DOHH2 (cell line): ENCODE data around the gene MADD.

Source experiments
- H3F3A ChIP-seq: fragments of 200-600 bp; sonication (generic), shearing (Covaris generic); 2 replicates; pipeline ENCODE4 v1.6.0; 2016; ENCODE audit warnings: antibody characterized with exemption, mild to moderate bottlenecking; ENCODE audit not compliant: control insufficient read depth, insufficient read depth
- H3K27ac ChIP-seq: fragments of 200-600 bp; sonication (generic); 2 replicates; pipeline ENCODE4 v1.5.1; 2014; ENCODE audit warnings: low read depth, mild to moderate bottlenecking, low read length, moderate library complexity
- H3K27me3 ChIP-seq: fragments of 200-600 bp; sonication (generic); 2 replicates; pipeline ENCODE4 v1.6.1; 2014; ENCODE audit warnings: mild to moderate bottlenecking, low read length, mixed read lengths; ENCODE audit not compliant: control insufficient read depth
- H3K36me3 ChIP-seq: fragments of 200-600 bp; sonication (generic); 2 replicates; pipeline ENCODE4 v1.6.1; 2014; ENCODE audit warnings: mild to moderate bottlenecking, low read length, moderate library complexity, mixed read lengths; ENCODE audit not compliant: control insufficient read depth
- H3K4me1 ChIP-seq: fragments of 200-600 bp; sonication (generic); 2 replicates; pipeline ENCODE4 v1.6.1; 2014; ENCODE audit warnings: mild to moderate bottlenecking, low read length, mixed read lengths; ENCODE audit not compliant: control insufficient read depth
- H3K4me2 ChIP-seq: fragments of 200-600 bp; sonication (generic); 2 replicates; pipeline ENCODE4 v1.6.0; 2014; ENCODE audit warnings: mild to moderate bottlenecking, low read length, moderate library complexity
- H3K4me3 ChIP-seq: fragments of 200-600 bp; sonication (generic); 2 replicates; pipeline ENCODE4 v1.5.1; 2014; ENCODE audit warnings: mild to moderate bottlenecking, low read length, mixed read lengths
- H3K79me2 ChIP-seq: fragments of 200-600 bp; sonication (generic); 2 replicates; pipeline ENCODE4 v1.6.1; 2014; ENCODE audit warnings: mild to moderate bottlenecking, low read length, mixed read lengths; ENCODE audit not compliant: control insufficient read depth
- H3K9me2 ChIP-seq: fragments of 200-600 bp; sonication (generic); replicated peaks from 2 replicates; pipeline ENCODE4 v1.6.1; 2014; ENCODE audit warnings: mild to moderate bottlenecking, low read length, mixed read lengths; ENCODE audit not compliant: control insufficient read depth
- H3K9me3 ChIP-seq: fragments of 200-600 bp; sonication (generic); 2 replicates; pipeline ENCODE4 v1.6.1; 2014; ENCODE audit warnings: antibody characterized with exemption, low read length, mixed read lengths; ENCODE audit not compliant: control insufficient read depth, insufficient read depth
- H4K20me1 ChIP-seq: fragments of 200-600 bp; sonication (generic); 2 replicates; pipeline ENCODE4 v1.6.0; 2014; ENCODE audit warnings: low read depth, mild to moderate bottlenecking, antibody characterized with exemption, low read length, moderate library complexity; ENCODE audit not compliant: control insufficient read depth, insufficient read depth
- EZH2phosphoT487 ChIP-seq: fragments of 200-600 bp; sonication (generic); IDR thresholded peaks from 2 replicates; pipeline ENCODE4 v1.6.1; 2017; ENCODE audit warnings: borderline replicate concordance, mild to moderate bottlenecking, antibody characterized with exemption, low read length, moderate library complexity, mixed read lengths
- TF ChIP-seq, protein P1 (sequence below): fragments of 200-600 bp; sonication (generic); IDR thresholded peaks from one replicate; pipeline ENCODE4 v1.5.1; 2014; ENCODE audit warnings: antibody characterized with exemption, mild to moderate bottlenecking, low read depth, low read length; ENCODE audit not compliant: poor library complexity, severe bottlenecking

The MADD gene

DNA sequence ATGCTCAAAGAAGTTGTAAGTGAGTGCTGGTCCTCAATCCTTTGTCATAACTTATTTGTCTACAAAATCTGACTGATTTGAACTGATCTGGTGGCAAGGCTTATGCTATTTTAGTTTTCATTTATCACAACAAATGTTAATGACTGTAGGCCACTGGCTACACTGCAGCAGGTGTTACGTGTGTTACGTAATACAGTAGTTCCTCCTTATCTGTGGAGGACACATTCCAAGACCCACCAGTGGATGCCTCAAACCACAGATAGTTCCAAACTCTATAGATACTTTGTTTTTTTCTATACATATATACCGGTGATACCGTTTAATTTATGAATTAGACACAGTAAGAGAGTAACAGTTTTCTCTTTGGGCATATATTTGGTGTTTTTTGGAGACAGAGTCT, 7.0 kb downstream of the MADD start:
- H3K4me3 ChIP-seq, result no peak overlapping the region
- H4K20me1 ChIP-seq, result peaks cover 21% of the 10 kb centered on the region
- H3F3A ChIP-seq, result peaks cover 13% of the 10 kb centered on the region; the same call in 1 of the 2 replicates
- peaks cover 74% of the 10 kb centered on the region for H3K36me3 ChIP-seq
- H3K9me2 ChIP-seq, result no peaks in the 10 kb centered on the region
- peaks cover 38% of the 10 kb centered on the region for H3K79me2 ChIP-seq
- no peaks in the 10 kb centered on the region for H3K9me3 ChIP-seq
- no peak overlapping the region for H3K4me2 ChIP-seq
- no peak overlapping the region for H3K27ac ChIP-seq
- H3K4me1 ChIP-seq, result peaks cover 13% of the 10 kb centered on the region
- TF ChIP-seq, protein P1, sequence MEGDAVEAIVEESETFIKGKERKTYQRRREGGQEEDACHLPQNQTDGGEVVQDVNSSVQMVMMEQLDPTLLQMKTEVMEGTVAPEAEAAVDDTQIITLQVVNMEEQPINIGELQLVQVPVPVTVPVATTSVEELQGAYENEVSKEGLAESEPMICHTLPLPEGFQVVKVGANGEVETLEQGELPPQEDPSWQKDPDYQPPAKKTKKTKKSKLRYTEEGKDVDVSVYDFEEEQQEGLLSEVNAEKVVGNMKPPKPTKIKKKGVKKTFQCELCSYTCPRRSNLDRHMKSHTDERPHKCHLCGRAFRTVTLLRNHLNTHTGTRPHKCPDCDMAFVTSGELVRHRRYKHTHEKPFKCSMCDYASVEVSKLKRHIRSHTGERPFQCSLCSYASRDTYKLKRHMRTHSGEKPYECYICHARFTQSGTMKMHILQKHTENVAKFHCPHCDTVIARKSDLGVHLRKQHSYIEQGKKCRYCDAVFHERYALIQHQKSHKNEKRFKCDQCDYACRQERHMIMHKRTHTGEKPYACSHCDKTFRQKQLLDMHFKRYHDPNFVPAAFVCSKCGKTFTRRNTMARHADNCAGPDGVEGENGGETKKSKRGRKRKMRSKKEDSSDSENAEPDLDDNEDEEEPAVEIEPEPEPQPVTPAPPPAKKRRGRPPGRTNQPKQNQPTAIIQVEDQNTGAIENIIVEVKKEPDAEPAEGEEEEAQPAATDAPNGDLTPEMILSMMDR, result no peak
- TF ChIP-seq EZH2phosphoT487, result no peak
- no peaks in the 10 kb centered on the region for H3K27me3 ChIP-seq

DNA sequence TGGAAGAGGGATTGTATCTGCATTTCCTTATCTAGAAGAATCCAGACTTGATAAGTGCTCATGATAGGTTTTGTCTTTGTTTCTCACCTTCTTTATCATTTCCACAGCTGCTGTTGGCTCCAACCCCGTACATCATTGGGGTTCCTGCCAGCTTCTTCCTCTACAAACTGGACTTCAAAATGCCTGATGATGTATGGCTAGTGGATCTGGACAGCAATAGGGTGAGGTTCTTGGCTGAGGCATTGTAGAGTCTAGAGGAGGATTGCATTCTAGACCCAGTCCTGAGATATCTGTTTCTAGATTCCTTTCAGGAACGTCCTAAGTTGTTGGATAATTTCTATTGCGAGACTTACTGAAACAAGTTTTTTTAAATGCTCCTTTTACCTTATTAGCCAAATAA, 8.1 kb downstream of the MADD start:
- Histone ChIP-seq H3K4me1 (peaks cover 2% of the 10 kb centered on the region), H4K20me1 (peaks cover 11% of the 10 kb centered on the region; the same call in 1 of the 2 replicates), H3K36me3 (peaks cover 83% of the 10 kb centered on the region), H3K27me3 (no peaks in the 10 kb centered on the region), H3K4me2 (no peak overlapping the region), H3K9me3 (no peaks in the 10 kb centered on the region), H3F3A (0 out of 2 replicates have a peak, but pooled peaks cover 7% of the 10 kb centered on the region), H3K9me2 (no peaks in the 10 kb centered on the region), H3K27ac (no peak overlapping the region), H3K4me3 (no peak overlapping the region), H3K79me2 (peaks cover 27% of the 10 kb centered on the region)
- no peak for TF ChIP-seq EZH2phosphoT487
- TF ChIP-seq, protein P1, result no peak

DNA sequence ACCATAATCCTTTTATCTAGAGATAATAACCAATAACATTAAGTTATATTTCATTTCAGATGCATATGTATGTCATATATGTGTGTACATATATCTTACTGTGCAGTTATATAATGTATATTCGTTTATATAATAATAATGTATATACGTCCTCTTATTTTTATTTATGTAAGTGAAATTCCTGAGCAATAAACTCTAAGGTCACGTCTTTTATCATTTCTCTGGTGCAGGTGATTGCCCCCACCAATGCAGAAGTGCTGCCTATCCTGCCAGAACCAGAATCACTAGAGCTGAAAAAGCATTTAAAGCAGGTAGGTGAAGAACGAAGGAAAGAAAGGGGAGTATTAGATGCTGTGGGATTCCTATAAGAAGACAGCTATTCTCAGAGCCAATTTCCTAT, 8.8 kb downstream of the MADD start:
- Histone ChIP-seq H3K36me3 (peaks cover 83% of the 10 kb centered on the region), H3K27me3 (no peaks in the 10 kb centered on the region), H3K4me2 (no peak overlapping the region), H4K20me1 (peaks cover 6% of the 10 kb centered on the region; the same call in 1 of the 2 replicates), H3K79me2 (peaks cover 20% of the 10 kb centered on the region), H3K9me3 (no peaks in the 10 kb centered on the region), H3K4me3 (no peak overlapping the region), H3K9me2 (no peaks in the 10 kb centered on the region), H3F3A (0 out of 2 replicates have a peak, but pooled peaks cover 7% of the 10 kb centered on the region), H3K27ac (no peak overlapping the region), H3K4me1 (no peaks in the 10 kb centered on the region)
- TF ChIP-seq, protein P1, result no peak
- no peak for TF ChIP-seq EZH2phosphoT487

DNA sequence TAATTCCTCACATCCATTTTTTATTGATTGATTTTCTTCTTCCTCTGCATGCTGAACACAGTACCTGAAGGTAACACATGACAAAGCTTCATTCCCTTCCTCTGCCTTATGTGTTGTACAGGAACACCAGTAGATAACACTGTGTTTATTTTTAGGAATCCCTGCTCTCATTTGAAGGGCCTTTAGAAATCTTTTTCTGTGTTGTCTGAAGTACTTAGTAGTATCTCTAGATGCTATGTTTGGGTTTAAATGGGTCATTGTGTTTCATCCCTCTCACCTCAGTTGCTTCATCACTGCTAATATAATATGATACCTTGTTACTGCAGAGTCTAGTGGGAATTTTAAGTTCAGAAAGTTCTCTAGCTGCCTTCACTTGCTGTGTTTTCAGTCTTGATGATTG, 10.2 kb downstream of the MADD start:
- H3F3A ChIP-seq, result 0 out of 2 replicates have a peak, but pooled peaks cover 7% of the 10 kb centered on the region
- no peaks in the 10 kb centered on the region for H3K9me3 ChIP-seq
- H4K20me1 ChIP-seq, result no peaks in the 10 kb centered on the region
- no peak overlapping the region for H3K27ac ChIP-seq
- H3K79me2 ChIP-seq, result peaks cover 7% of the 10 kb centered on the region
- H3K27me3 ChIP-seq, result no peaks in the 10 kb centered on the region
- no peak overlapping the region for H3K4me3 ChIP-seq
- no peaks in the 10 kb centered on the region for H3K4me1 ChIP-seq
- H3K4me2 ChIP-seq, result no peak overlapping the region
- H3K9me2 ChIP-seq, result no peaks in the 10 kb centered on the region
- peaks cover 84% of the 10 kb centered on the region for H3K36me3 ChIP-seq
- TF ChIP-seq, protein P1, result no peak
- TF ChIP-seq EZH2phosphoT487, result no peak
